ENCODE data around the gene YPEL3.

Gene YPEL3

GRCh38 chr16:30088832-30089624, 7.0 kb downstream of the YPEL3 start:
- no peak for DNase-seq

- DNase-seq = no peak
These were observed 7.7 kb downstream of the YPEL3 start for GRCh38 chr16:30088237-30088831.

GRCh38 chr16:30087181-30087898, 8.7 kb downstream of the YPEL3 start:
- no peak for DNase-seq

- no peak for DNase-seq
These were observed 9.5 kb downstream of the YPEL3 start for GRCh38 chr16:30086291-30087140.

GRCh38 chr16:30085820-30086219, 10.2 kb downstream of the YPEL3 start:
- no peak for DNase-seq

GRCh38 chr16:30085247-30085646, 10.8 kb downstream of the YPEL3 start:
- DNase-seq = no peak

- DNase-seq = no peak
These were observed 11.2 kb downstream of the YPEL3 start for GRCh38 chr16:30084816-30085159.

GRCh38 chr16:30084096-30084815, 11.8 kb downstream of the YPEL3 start:
- DNase-seq = no peak

GRCh38 chr16:30083216-30084055, 12.6 kb downstream of the YPEL3 start:
- DNase-seq = no peak

GRCh38 chr16:30082545-30083090, 13.4 kb downstream of the YPEL3 start:
- DNase-seq = no peak

- DNase-seq = no peak
These were observed 16.5 kb downstream of the YPEL3 start for GRCh38 chr16:30079480-30079879.

- DNase-seq = no peak
These were observed 17.3 kb downstream of the YPEL3 start for GRCh38 chr16:30078744-30079143.

GRCh38 chr16:30077656-30078055, 18.4 kb downstream of the YPEL3 start:
- DNase-seq = no peak

GRCh38 chr16:30076276-30076791, 19.7 kb downstream of the YPEL3 start:
- DNase-seq = no peak

- DNase-seq = peak; percentile 84 to 93 (median 90)
These were observed 20.3 kb downstream of the YPEL3 start, which contains the start of gene PPP4C for GRCh38 chr16:30075503-30076275. TSS of gene PPP4C (plus strand) at chr16:30075994. CDS start at chr16:30076378, 384 bp downstream.

GRCh38 chr16:30070490-30070889, 25.5 kb downstream of the YPEL3 start:
- no peak for DNase-seq

GRCh38 chr16:30069611-30070462, 26.2 kb downstream of the YPEL3 start:
- DNase-seq = no peak

GRCh38 chr16:30068750-30069610, 27.0 kb downstream of the YPEL3 start:
- DNase-seq = peak in 4 of 5 donors; percentile 43 to 58 (median 53)

All from T-helper 1 cell (primary cell).